ENCODE data around the gene TUBA4B. TPM values are rescaled to one million over a fixed set of nuclear protein-coding genes. Genes with fewer than 3 reads are reported as not detected.

Gene TUBA4B
- total RNA-seq, 4 donors from 2014 or later, result not detected

- H3K27me3 ChIP-seq, result no peaks in the 10 kb centered on the region
- H3K4me1 ChIP-seq, result peaks cover 4 to 10% of the 10 kb centered on the region in 2 donors
- no peak overlapping the region for H3K4me3 ChIP-seq (replicated peaks in 1 of 3)
- H3K27ac ChIP-seq, result no peak overlapping the region
- TF ChIP-seq POLR2A (IDR thresholded peaks at IDR 0.05) (no peak), CTCF (IDR thresholded peaks at IDR 0.05) (no peak)
- intact Hi-C loops (cut with DNase I), result loop anchor here (5.0 kb wide), 2 partner anchors 141 to 241 kb away; no protein-coding TSS in a partner anchor
- no peak for DNase-seq
- H3K36me3 ChIP-seq, result no peaks in the 10 kb centered on the region
- H3K9me3 ChIP-seq, result no peaks in the 10 kb centered on the region
- WGBS, 2 donors, result 81% methylated on average over 8 to 13 of the region's 14 CpGs
Observed at GRCh38 chr2:219297766-219298456, 44.9 kb downstream of the TUBA4B start.

GRCh38 chr2:219298759-219299371 is 45.8 kb downstream of the TUBA4B start:
- H3K27ac ChIP-seq, result no peak overlapping the region
- peak; percentile 86 to 88 for DNase-seq
- H3K4me1 ChIP-seq, result peaks cover 4 to 10% of the 10 kb centered on the region in 2 donors
- H3K9me3 ChIP-seq, result no peaks in the 10 kb centered on the region
- 24 to 32% methylated on average over 11 to 15 of the region's 15 CpGs for WGBS, 2 donors
- H3K4me3 ChIP-seq (replicated peaks in 1 of 3), result no peak overlapping the region
- TF ChIP-seq CTCF (IDR thresholded peaks at IDR 0.05) (peak; percentile 89 to 100 (median 98)), POLR2A (IDR thresholded peaks at IDR 0.05) (peak in 1 of 2 donors; percentile 6)
- H3K27me3 ChIP-seq, result no peaks in the 10 kb centered on the region
- no peaks in the 10 kb centered on the region for H3K36me3 ChIP-seq
- intact Hi-C loops (cut with DNase I), result loop anchor here (5.0 kb wide), 2 partner anchors 142 to 242 kb away; no protein-coding TSS in a partner anchor

- TF ChIP-seq CTCF (IDR thresholded peaks at IDR 0.05) (no peak), POLR2A (IDR thresholded peaks at IDR 0.05) (no peak)
- no peak overlapping the region for H3K4me3 ChIP-seq (replicated peaks in 1 of 3)
- H3K9me3 ChIP-seq, result no peaks in the 10 kb centered on the region
- H3K27me3 ChIP-seq, result no peaks in the 10 kb centered on the region
- intact Hi-C loops (cut with DNase I), result loop anchor here (5.0 kb wide), 2 partner anchors 142 to 242 kb away; no protein-coding TSS in a partner anchor
- H3K27ac ChIP-seq, result no peak overlapping the region
- peaks cover 4 to 7% of the 10 kb centered on the region in 2 donors for H3K4me1 ChIP-seq
- no peaks in the 10 kb centered on the region for H3K36me3 ChIP-seq
- WGBS, 2 donors, result 73% methylated on average over 3 to 5 of the region's 6 CpGs
- DNase-seq, result no peak
Observed at GRCh38 chr2:219299372-219299760, 46.3 kb downstream of the TUBA4B start.

GRCh38 chr2:219300022-219300421 is 47.0 kb downstream of the TUBA4B start:
- H3K36me3 ChIP-seq, result no peaks in the 10 kb centered on the region

More at GRCh38 chr2:219300022-219300421, 47.0 kb downstream of the TUBA4B start:
- Histone ChIP-seq H3K4me1 (peaks cover 2 to 3% of the 10 kb centered on the region in 2 donors), H3K27ac (no peak overlapping the region), H3K9me3 (no peaks in the 10 kb centered on the region), H3K27me3 (no peaks in the 10 kb centered on the region), H3K4me3 (replicated peaks in 1 of 3) (no peak overlapping the region)
- 52 to 60% methylated on average over 5 of the region's 5 CpGs for WGBS, 2 donors
- intact Hi-C loops (cut with DNase I), result no loop called here
- DNase-seq, result no peak
- no peak for TF ChIP-seq POLR2A (IDR thresholded peaks at IDR 0.05)
- TF ChIP-seq CTCF (IDR thresholded peaks at IDR 0.05), result no peak
